Trophoblast cell (in vitro differentiated cells and primary cell): ENCODE results near the gene TOPORS.

Experiments
- DNase-seq, 2 donors: peaks; one replicate each; pipeline ENCODE4 v3.0.0-alpha.2; 2016
- H2AFZ ChIP-seq: 2 replicates; pipeline ENCODE4 v1.6.1; 2013; ENCODE audit warnings: low read length, moderate library complexity, mild to moderate bottlenecking; ENCODE audit not compliant: insufficient read depth, poor library complexity
- H2AK5ac ChIP-seq: 2 replicates; pipeline ENCODE4 v1.6.1; 2013; ENCODE audit warnings: mild to moderate bottlenecking, low read length
- H2BK120ac ChIP-seq: 2 replicates; pipeline ENCODE4 v1.6.1; 2013; ENCODE audit warnings: low read length, mild to moderate bottlenecking, moderate library complexity; ENCODE audit not compliant: insufficient read depth, poor library complexity
- H2BK12ac ChIP-seq: 2 replicates; pipeline ENCODE4 v1.6.1; 2013; ENCODE audit warnings: mild to moderate bottlenecking, low read length, moderate library complexity
- H2BK5ac ChIP-seq: 2 replicates; pipeline ENCODE4 v1.6.1; 2013; ENCODE audit warnings: low read length, low read depth, moderate library complexity, mild to moderate bottlenecking; ENCODE audit not compliant: poor library complexity
- H3K14ac ChIP-seq: 2 replicates; pipeline ENCODE4 v1.6.1; 2013; ENCODE audit warnings: mild to moderate bottlenecking, low read length
- H3K18ac ChIP-seq: 2 replicates; pipeline ENCODE4 v1.6.1; 2013; ENCODE audit warnings: mild to moderate bottlenecking, low read length
- H3K23ac ChIP-seq: 2 replicates; pipeline ENCODE4 v1.6.1; 2013; ENCODE audit warnings: low read length
- H3K27ac ChIP-seq: 2 replicates; pipeline ENCODE4 v1.5.1; 2013; ENCODE audit warnings: low read depth, mild to moderate bottlenecking, inconsistent platforms, low read length, moderate library complexity
- H3K27me3 ChIP-seq: 2 replicates; pipeline ENCODE4 v1.6.1; 2013; ENCODE audit warnings: inconsistent platforms, mild to moderate bottlenecking, low read length, moderate library complexity; ENCODE audit not compliant: insufficient read depth
- H3K36me3 ChIP-seq, 2 experiments: 1 replicate in 1 of 2; 2 replicates in 1 of 2; pipeline ENCODE4 v1.6.1; 2013; ENCODE audit warnings: low read length in 2 of 2, mild to moderate bottlenecking in 2 of 2, moderate library complexity in 1 of 2; ENCODE audit not compliant: insufficient read depth in 2 of 2, control insufficient read depth in 1 of 2
- H3K4ac ChIP-seq: 2 replicates; pipeline ENCODE4 v1.6.1; 2013; ENCODE audit warnings: low read depth, mild to moderate bottlenecking, low read length, moderate library complexity
- H3K4me1 ChIP-seq, 2 experiments: 1 replicate in 1 of 2; 2 replicates in 1 of 2; pipeline ENCODE4 v1.6.1; 2013; ENCODE audit warnings: low read length in 2 of 2, mild to moderate bottlenecking in 2 of 2, moderate library complexity in 1 of 2; ENCODE audit not compliant: insufficient read depth in 2 of 2, control insufficient read depth in 1 of 2
- H3K4me2 ChIP-seq: 2 replicates; pipeline ENCODE4 v1.6.1; 2013; ENCODE audit warnings: inconsistent platforms, mild to moderate bottlenecking, low read length, moderate library complexity
- H3K4me3 ChIP-seq: 2 replicates; pipeline ENCODE4 v1.5.1; 2013; ENCODE audit warnings: mild to moderate bottlenecking, low read depth, low read length, inconsistent platforms
- H3K79me1 ChIP-seq: one replicate; pipeline ENCODE4 v1.6.1; 2013; ENCODE audit warnings: low read length
- H3K79me2 ChIP-seq: 2 replicates; pipeline ENCODE4 v1.6.1; 2013; ENCODE audit warnings: low read length, mild to moderate bottlenecking; ENCODE audit not compliant: control insufficient read depth, insufficient read depth, poor library complexity
- H3K9ac ChIP-seq: 2 replicates; pipeline ENCODE4 v1.6.1; 2013; ENCODE audit warnings: mild to moderate bottlenecking, low read length
- H3K9me3 ChIP-seq: 2 replicates; pipeline ENCODE4 v1.6.1; 2013; ENCODE audit warnings: low read depth, mild to moderate bottlenecking, control low read depth, inconsistent platforms, low read length; ENCODE audit not compliant: insufficient read depth
- H4K12ac ChIP-seq: 2 replicates; pipeline ENCODE4 v1.6.1; 2013; ENCODE audit warnings: low read depth, mild to moderate bottlenecking, low read length, moderate library complexity
- H4K8ac ChIP-seq: 2 replicates; pipeline ENCODE4 v1.6.1; 2013; ENCODE audit warnings: low read depth, mild to moderate bottlenecking, low read length, moderate library complexity
- H4K91ac ChIP-seq: one replicate; pipeline ENCODE4 v1.6.1; 2013; ENCODE audit warnings: low read depth, mild to moderate bottlenecking, low read length, moderate library complexity
- WGBS: extraction: QIAGEN DNeasy Blood & Tissue Kit; methylation state at CpG from one replicate; pipeline ENCODE4 v1.1.7; 2013; ENCODE audit warnings: missing lambda C conversion rate; ENCODE audit not compliant: insufficient read length, insufficient coverage; ENCODE audit errors: extremely low coverage; 5-methylcytosine and 5-hydroxymethylcytosine counted together

TOPORS gene

DNA sequence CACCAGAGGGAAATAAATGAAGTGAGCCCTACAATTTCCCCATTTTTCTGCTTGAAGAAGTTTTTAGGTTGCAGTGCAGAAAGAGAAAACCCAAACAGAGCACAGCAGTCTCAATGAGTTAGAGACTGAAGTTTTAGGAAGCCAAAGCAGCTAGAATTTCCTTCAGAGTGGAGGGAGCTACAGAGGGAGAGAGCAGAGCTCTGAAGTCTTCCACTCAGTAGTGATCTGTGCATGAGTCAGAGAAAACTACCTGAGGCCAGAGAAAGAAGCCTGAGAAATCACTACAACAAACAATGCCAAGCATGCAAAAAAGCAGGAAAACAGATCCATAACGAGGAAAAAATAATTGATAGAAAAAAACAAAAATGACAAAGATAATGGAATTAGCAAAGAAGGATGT lies 38.5 kb upstream of the TOPORS start:
- H3K18ac ChIP-seq = no peak overlapping the region

DNA sequence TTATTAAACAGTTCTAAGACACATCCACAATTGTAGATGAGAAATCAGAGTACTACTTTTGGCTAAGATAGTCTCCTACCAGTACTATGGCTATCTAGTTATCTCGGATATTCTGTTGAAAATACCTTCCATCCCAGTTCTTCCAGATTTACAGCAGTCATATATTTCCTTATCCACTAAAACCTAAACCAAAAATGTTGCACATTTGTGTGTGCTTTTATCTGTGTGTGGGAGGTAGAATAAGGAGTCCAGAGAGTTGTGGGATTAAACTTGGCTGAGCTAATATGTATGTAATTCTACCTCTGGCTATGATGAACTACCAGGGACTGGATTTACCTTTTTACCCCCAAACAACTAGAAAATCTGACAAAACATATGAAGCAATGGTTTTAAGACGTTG lies 38.1 kb upstream of the TOPORS start:
- Histone ChIP-seq H3K79me1 (peaks cover 1% of the 10 kb centered on the region), H3K23ac (no peak overlapping the region), H3K9me3 (no peaks in the 10 kb centered on the region), H4K12ac (no peak overlapping the region), H3K36me3 (no peaks in the 10 kb centered on the region), H3K14ac (no peak overlapping the region), H3K4me2 (no peak overlapping the region), H3K4me1 (no peaks in the 10 kb centered on the region), H2BK5ac (no peak overlapping the region), H2AFZ (no peak overlapping the region), H2BK120ac (no peak overlapping the region), H3K4me3 (no peak overlapping the region), H4K91ac (no peak overlapping the region), H3K4ac (no peak overlapping the region), H2AK5ac (no peak overlapping the region), H4K8ac (no peak overlapping the region), H3K9ac (no peak overlapping the region), H3K18ac (no peak overlapping the region), H3K27me3 (no peaks in the 10 kb centered on the region), H3K27ac (peak overlapping the region; percentile 26), H2BK12ac (no peak overlapping the region), H3K79me2 (no peaks in the 10 kb centered on the region)
- WGBS = no CpG with 5 or more reads among the region's 2 CpGs
- peak in 1 of 2 donors; percentile 78 for DNase-seq

More for the DNA sequence above, 38.5 kb upstream of the TOPORS start:
- Histone ChIP-seq H3K23ac (no peak overlapping the region), H3K4me1 (no peaks in the 10 kb centered on the region), H2BK120ac (no peak overlapping the region), H3K79me1 (peaks cover 1% of the 10 kb centered on the region), H4K12ac (no peak overlapping the region), H3K4me3 (no peak overlapping the region), H2BK5ac (no peak overlapping the region), H4K8ac (no peak overlapping the region), H4K91ac (no peak overlapping the region), H3K4ac (no peak overlapping the region), H3K9me3 (no peaks in the 10 kb centered on the region), H3K27me3 (no peaks in the 10 kb centered on the region), H3K79me2 (no peaks in the 10 kb centered on the region), H3K14ac (no peak overlapping the region), H2AK5ac (no peak overlapping the region), H3K4me2 (no peak overlapping the region), H2BK12ac (no peak overlapping the region), H3K36me3 (no peaks in the 10 kb centered on the region), H3K9ac (no peak overlapping the region), H3K27ac (peak overlapping the region; percentile 26), H2AFZ (no peak overlapping the region)
- WGBS = no CpG with 5 or more reads among the region's 1 CpG
- DNase-seq = peak; percentile 49 to 84

DNA sequence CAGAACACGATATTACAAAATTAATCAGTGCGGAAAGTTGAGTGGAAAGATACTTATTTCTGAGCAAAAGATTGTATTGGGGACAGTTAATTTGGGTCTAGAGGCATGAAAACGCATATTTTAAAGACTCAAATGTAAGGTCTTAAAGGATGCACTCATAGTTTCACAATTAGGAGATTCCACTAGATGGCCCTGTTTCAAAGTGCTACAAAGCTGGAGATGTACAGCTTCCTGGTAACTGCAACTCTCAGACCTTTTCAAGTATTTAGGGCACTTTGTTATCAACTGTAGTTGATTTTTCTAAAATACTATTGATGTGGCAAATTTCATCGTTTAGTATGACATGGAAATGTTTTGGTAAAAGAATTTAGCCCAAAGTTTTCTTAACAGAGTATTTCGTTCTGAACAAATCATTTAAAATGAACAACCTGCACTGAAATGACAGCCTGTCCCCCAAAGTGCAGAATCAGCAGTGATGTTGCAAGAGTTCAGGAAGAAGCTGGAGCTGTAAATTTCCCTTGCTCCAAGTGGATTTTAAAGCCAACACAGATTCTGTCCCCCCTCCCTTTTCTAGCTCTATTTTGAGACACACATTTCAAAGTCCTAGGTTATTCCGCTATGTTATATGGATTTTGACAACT lies 36.8 kb upstream of the TOPORS start:
- H2AFZ ChIP-seq = no peak overlapping the region
- H2AK5ac ChIP-seq = no peak overlapping the region
- H2BK120ac ChIP-seq = no peak overlapping the region
- no peak overlapping the region for H3K14ac ChIP-seq
- DNase-seq = peak in 1 of 2 donors; percentile 64
- H3K79me2 ChIP-seq = no peaks in the 10 kb centered on the region
- no peak overlapping the region for H2BK5ac ChIP-seq
- no peak overlapping the region for H3K4me2 ChIP-seq
- no peak overlapping the region for H3K27ac ChIP-seq
- WGBS = no CpG with 5 or more reads among the region's 6 CpGs
- no peak overlapping the region for H3K18ac ChIP-seq
- H3K9ac ChIP-seq = no peak overlapping the region
- no peaks in the 10 kb centered on the region for H3K36me3 ChIP-seq
- no peak overlapping the region for H4K8ac ChIP-seq
- no peak overlapping the region for H4K91ac ChIP-seq
- no peak overlapping the region for H4K12ac ChIP-seq
- H3K27me3 ChIP-seq = no peaks in the 10 kb centered on the region
- H3K4ac ChIP-seq = no peak overlapping the region
- no peaks in the 10 kb centered on the region for H3K4me1 ChIP-seq
- peaks cover 1% of the 10 kb centered on the region for H3K79me1 ChIP-seq
- no peak overlapping the region for H3K4me3 ChIP-seq
- no peaks in the 10 kb centered on the region for H3K9me3 ChIP-seq
- no peak overlapping the region for H3K23ac ChIP-seq
- H2BK12ac ChIP-seq = no peak overlapping the region

DNA sequence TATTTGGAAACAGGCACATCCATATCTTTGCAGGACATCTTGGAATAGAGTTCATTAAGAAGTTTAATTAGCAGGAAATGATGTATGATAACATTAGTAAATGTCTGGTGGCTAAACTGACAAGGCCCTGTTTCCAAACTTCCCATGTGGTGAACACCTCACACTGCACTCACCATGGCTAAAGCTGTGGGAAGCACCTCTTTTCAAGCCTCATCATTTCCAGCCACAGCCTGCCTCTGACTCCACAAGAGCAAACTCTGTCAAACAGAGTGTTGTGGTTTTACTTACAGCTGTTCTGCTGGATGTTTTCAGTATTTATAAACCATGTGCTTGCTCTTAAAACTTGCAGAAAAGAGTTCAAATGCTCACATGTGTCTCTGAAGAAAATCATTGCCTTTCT lies 35.5 kb upstream of the TOPORS start:
- H4K12ac ChIP-seq = no peak overlapping the region
- no peak overlapping the region for H3K14ac ChIP-seq
- H3K9ac ChIP-seq = no peak overlapping the region
- no peak for DNase-seq
- no peaks in the 10 kb centered on the region for H3K4me1 ChIP-seq
- H2AK5ac ChIP-seq = no peak overlapping the region
- H3K27me3 ChIP-seq = no peaks in the 10 kb centered on the region
- H2BK12ac ChIP-seq = no peak overlapping the region
- H2AFZ ChIP-seq = no peak overlapping the region
- H2BK5ac ChIP-seq = no peak overlapping the region
- no peak overlapping the region for H3K27ac ChIP-seq
- peaks cover 1% of the 10 kb centered on the region for H3K79me1 ChIP-seq
- no peak overlapping the region for H3K4me3 ChIP-seq
- H3K9me3 ChIP-seq = no peaks in the 10 kb centered on the region
- no peak overlapping the region for H4K91ac ChIP-seq
- H3K4ac ChIP-seq = no peak overlapping the region
- no peak overlapping the region for H3K4me2 ChIP-seq
- H3K36me3 ChIP-seq = no peaks in the 10 kb centered on the region
- no peak overlapping the region for H2BK120ac ChIP-seq
- no peaks in the 10 kb centered on the region for H3K79me2 ChIP-seq
- no peak overlapping the region for H4K8ac ChIP-seq
- no peak overlapping the region for H3K23ac ChIP-seq
- H3K18ac ChIP-seq = no peak overlapping the region
